Stimulated activated CD4-positive, alpha-beta T cell treated with anti-CD3 and anti-CD28 coated beads, Interleukin-12 subunit alpha, Interleukin-12 subunit beta, amount 100 ng/mL, for 48 hours (primary cell): Measurements from ENCODE around the gene FRAS1.
"Not testable (repeated sequence)": the region's sequence is repeated elsewhere in the genome, so short reads cannot be mapped to it uniquely, and the experiment has no call there.

ENCODE experiments used
- DNase-seq, 3 donors: peaks; one replicate each; pipeline ENCODE4 v3.0.0-alpha.2; 2020; ENCODE audit warnings: low read depth in 2 of 3, low spot score in 1 of 3

The FRAS1 gene

GRCh38 chr4:78318126-78318525 is 261.0 kb downstream of the FRAS1 start:
- DNase-seq: no peak

- DNase-seq: no peak
These were observed 263.3 kb downstream of the FRAS1 start for GRCh38 chr4:78320349-78320935.

GRCh38 chr4:78322032-78322431 is 264.9 kb downstream of the FRAS1 start:
- no peak for DNase-seq

GRCh38 chr4:78323439-78323838 is 266.3 kb downstream of the FRAS1 start:
- DNase-seq: no peak

- DNase-seq: no peak
These were observed 267.5 kb downstream of the FRAS1 start for GRCh38 chr4:78324625-78325024.

- no peak for DNase-seq
These were observed 268.4 kb downstream of the FRAS1 start for GRCh38 chr4:78325271-78326157.

GRCh38 chr4:78328591-78328990 is 271.5 kb downstream of the FRAS1 start:
- not testable (repeated sequence) for DNase-seq

- DNase-seq: no peak
These were observed 274.1 kb downstream of the FRAS1 start for GRCh38 chr4:78331186-78331585.

- no peak for DNase-seq
These were observed 274.8 kb downstream of the FRAS1 start for GRCh38 chr4:78331965-78332364.

GRCh38 chr4:78332976-78333375 is 275.9 kb downstream of the FRAS1 start:
- no peak for DNase-seq

GRCh38 chr4:78336093-78336943 is 279.2 kb downstream of the FRAS1 start:
- DNase-seq: no peak

GRCh38 chr4:78337244-78338020 is 280.3 kb downstream of the FRAS1 start:
- DNase-seq: no peak

- no peak for DNase-seq
These were observed 285.0 kb downstream of the FRAS1 start for GRCh38 chr4:78342125-78342524.

- DNase-seq: no peak
These were observed 286.6 kb downstream of the FRAS1 start for GRCh38 chr4:78343682-78344081.

- DNase-seq: no peak
These were observed 288.1 kb downstream of the FRAS1 start for GRCh38 chr4:78345237-78345636.

- no peak for DNase-seq
These were observed 289.1 kb downstream of the FRAS1 start for GRCh38 chr4:78346222-78346621.

- no peak for DNase-seq
These were observed 290.4 kb downstream of the FRAS1 start for GRCh38 chr4:78347527-78347926.

- DNase-seq: no peak
These were observed 296.8 kb downstream of the FRAS1 start for GRCh38 chr4:78353921-78354320.

GRCh38 chr4:78354782-78355181 is 297.7 kb downstream of the FRAS1 start:
- DNase-seq: no peak

- no peak for DNase-seq
These were observed 298.2 kb downstream of the FRAS1 start for GRCh38 chr4:78355306-78355705.

GRCh38 chr4:78356251-78356786 is 299.2 kb downstream of the FRAS1 start:
- DNase-seq: no peak
